ENCODE results near the gene DPM3. TPM values are rescaled to one million over a fixed set of nuclear protein-coding genes. Genes with fewer than 3 reads are reported as not detected.

Gene DPM3
- total and polyA plus RNA-seq, 2 of the 13 experiments (the other 11 are each of a cell fraction or from before 2014, with no cell fraction given) = 23.2 to 53.4 TPM

- no peak for TF ChIP-seq ZBTB2 (CRISPR knock-in tag; IDR thresholded peaks at IDR 0.05; ENCODE audit: low read depth)
- no peak for TF ChIP-seq SNRNP70 (IDR thresholded peaks at IDR 0.05; ENCODE audit: low read depth, low read length)
- TF ChIP-seq AHDC1 (CRISPR knock-in tag; IDR thresholded peaks at IDR 0.05; ENCODE audit: borderline replicate concordance) = peak; percentile 39; the same call in 1 of the 2 replicates
- peak; percentile 67; the same call in 1 of the 2 replicates for TF ChIP-seq MAZ (IDR thresholded peaks at IDR 0.05; ENCODE audit: borderline replicate concordance, low read depth, low read length)
- TF ChIP-seq MAZ (CRISPR knock-in tag; IDR thresholded peaks at IDR 0.05; ENCODE audit: low read depth) = peak; percentile 61
- TF ChIP-seq PAWR (CRISPR knock-in tag; IDR thresholded peaks at IDR 0.05; ENCODE audit: borderline replicate concordance) = no peak
- no peak for TF ChIP-seq ZNF513 (CRISPR knock-in tag; conservative IDR thresholded peaks at IDR 0.05)
- TF ChIP-seq ZNF614 (CRISPR knock-in tag; IDR thresholded peaks at IDR 0.05; ENCODE audit: borderline replicate concordance) = peak; percentile 51; the same call in 1 of the 2 replicates
- TF ChIP-seq FOSL2 (CRISPR knock-in tag; IDR thresholded peaks at IDR 0.05) = peak; percentile 58
- peak; percentile 56 for TF ChIP-seq HNRNPLL (IDR thresholded peaks at IDR 0.05; ENCODE audit: low read depth, low read length, poor library complexity, severe bottlenecking)
- no peak for TF ChIP-seq ZNF275 (CRISPR knock-in tag; IDR thresholded peaks at IDR 0.05; ENCODE audit: borderline replicate concordance)
Measured at GRCh38 chr1:155091071-155092051, 49.0 kb downstream of the DPM3 start (continued).
